CD4-positive, alpha-beta T cell treated with Interleukin-15 for 4 hours (primary cell): ENCODE results near the gene INCA1.
"Not testable (repeated sequence)": the region's sequence is repeated elsewhere in the genome, so short reads cannot be mapped to it uniquely, and the experiment has no call there.

Experiments used
- DNase-seq: peaks from one replicate; pipeline ENCODE4 v3.0.0-alpha.2; 2020; ENCODE audit warnings: low spot score

The INCA1 gene, protein sequence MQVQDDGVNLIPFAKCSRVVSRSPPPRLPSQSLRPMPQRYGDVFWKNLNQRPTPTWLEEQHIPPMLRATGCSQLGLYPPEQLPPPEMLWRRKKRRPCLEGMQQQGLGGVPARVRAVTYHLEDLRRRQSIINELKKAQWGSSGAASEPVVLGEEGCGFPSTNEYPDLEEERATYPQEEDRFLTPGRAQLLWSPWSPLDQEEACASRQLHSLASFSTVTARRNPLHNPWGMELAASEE

DNA sequence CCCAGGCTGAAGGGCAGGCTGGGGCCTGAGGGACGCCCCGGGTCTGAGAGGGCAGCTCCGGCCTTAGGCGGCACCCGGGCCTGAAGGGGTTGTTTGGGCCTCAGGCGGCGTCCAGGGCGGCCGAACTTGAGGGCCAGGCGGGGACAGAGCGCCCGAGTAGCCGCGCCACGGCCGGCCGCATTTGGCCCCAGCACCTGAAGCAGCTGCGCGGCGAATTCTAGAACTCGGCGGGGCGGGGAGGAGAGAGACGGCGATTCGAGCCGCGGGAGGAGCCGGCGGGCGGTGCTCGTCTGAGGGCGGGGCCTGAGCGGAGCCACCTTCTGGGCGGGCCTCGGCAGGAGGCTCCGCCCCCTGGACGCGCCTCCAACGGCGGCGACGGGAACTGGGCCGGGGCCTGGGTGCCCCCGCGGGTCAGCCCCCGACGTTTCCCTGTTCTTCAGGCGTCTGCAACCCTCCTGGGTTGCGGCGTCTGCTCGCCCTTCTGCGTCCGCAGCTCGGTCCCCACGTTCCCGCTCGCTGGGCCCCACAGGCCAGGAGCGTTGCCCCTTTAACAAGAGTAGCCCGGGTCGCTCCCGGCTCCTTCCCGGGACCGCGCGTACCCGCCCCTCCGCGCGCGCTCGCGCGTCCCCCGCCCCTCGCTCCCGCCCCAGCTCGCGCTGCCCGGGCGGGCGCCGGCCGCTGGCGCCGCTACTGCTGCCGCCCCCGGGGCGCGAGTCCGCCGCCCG is at the start of gene INCA1, which contains the start of gene KIF1C:
Gene INCA1 (minus strand): TSS at position 221 of the 725 bp plus-strand sequence. CDS start 3,085 bp downstream, outside the sequence.
Gene KIF1C (plus strand): TSS at position 649 of the 725 bp plus-strand sequence. CDS start 2,297 bp downstream, outside the sequence.
- peak; percentile 90 for DNase-seq

DNA sequence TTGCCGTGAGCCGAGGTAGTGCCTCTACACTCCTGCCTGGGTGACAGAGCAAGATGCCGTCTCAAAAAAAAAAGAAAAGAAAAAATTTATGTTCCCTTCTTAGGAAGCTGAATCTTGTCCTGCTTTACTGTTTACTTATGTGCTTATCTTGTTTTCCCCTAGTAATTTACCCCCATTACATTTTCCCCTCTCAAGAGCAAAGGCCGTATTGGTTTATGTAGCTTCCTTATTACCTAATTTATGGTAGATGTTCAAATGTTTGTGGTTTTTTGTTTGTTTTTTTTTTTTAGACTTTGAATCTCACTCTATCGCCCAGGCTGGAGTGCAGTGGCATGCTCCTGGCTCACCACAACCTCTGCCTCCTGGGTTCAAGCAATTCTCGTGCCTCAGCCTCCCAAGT is 48.2 kb upstream of the INCA1 start:
- no peak for DNase-seq

DNA sequence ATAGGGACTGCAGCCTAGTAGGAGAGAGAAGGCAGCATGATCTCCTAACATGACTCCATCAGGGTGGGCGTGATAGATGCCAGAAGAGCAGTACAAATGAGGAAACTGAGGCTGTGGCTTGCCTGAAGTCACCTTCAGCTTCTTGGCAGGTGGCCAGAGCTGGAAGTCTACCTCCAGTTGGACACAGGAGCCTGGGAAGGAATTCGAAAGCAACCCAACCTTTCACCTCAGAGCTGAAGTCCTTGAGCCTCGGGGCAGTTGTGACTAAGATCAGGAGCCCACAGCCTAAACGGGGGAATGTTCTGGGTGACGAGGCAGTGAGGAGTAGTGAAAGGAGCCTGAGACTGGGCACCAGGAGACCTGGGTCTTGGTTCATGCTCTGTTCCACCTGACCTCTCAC is 47.3 kb upstream of the INCA1 start:
- no peak for DNase-seq

DNA sequence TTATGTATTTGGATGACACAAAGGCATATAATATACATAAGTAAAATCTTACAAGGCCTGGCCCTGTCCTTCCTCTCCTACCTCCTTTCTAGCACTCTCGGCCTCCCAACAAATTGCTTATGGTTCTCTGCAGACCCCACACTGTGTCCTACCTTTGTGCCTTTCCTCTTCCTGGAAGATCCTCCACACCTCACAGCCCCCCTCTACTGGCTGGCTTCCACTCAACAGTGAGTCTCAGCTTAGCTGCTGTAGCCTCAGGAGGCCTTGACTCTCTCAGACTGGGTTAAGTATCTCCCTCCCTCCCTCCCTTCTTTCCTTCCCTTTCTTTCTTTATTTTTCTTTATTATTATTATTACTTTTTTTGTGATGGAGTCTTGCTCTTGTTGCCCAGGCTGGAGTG is 46.2 kb upstream of the INCA1 start:
- DNase-seq: no peak

DNA sequence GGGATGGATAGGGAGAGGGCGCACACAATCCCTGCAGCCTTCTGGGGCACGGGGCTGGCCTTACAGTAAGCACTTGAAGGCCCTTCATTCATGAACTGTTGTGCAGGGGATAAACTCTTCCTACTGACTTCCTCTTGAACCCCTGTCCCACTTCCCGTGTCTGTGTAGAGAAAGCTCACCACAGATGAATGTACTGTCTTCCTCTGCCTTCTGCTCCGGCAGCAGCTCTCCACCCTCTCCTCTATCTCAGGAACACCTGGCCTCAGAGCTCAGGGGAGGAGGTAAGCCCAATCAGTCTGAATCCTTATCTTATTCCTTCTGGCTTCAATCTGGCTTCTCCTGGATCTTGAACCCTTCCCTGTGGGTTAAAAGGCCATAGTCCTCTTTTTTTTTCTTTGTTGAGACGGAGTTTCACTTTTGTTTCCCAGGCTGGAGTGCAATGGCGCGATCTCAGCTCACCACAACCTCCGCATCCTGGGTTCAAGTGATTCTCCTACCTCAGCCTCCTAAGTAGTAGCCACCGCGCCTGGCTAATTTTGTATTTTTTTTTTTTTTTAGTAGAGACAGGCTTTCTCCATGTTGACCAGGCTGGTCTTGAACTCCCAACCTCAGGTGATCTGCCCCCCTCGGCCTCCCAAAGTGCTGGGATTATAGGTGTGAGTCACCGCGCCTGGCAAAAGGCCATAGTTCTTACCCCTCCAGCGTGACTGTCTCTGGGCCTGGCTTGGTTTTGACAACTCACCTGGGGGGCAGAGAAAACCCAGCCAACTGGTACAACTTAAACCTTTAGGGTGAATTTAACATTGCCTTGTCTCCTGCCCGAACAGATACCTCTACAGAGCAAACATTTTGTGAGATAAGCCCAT is 45.1 kb upstream of the INCA1 start:
- peak; percentile 45 for DNase-seq

DNA sequence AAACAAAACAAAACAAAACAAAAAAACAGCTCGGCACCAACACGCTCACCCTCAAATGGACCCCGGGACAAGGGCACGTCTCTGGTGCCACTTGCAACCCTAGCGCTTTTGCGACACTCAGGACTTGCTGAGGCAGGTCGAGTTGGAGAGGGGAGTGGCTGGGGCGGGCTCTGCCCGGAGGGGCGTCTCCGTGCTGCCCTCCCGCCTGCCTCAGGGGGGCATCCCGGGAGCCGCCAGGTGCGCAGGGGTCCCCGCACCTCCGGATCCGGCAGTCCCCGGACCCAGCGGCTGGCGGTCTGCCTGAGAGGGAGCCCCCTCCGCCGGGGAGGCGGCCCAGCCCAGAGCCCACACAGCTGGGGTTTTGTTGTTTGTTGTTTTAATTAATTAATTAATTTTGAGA is 38.0 kb upstream of the INCA1 start, which contains the start of gene SLC52A1:
Gene SLC52A1 (minus strand): TSS at position 112 of the 400 bp plus-strand sequence. CDS start 820 bp downstream, outside the sequence.
- no peak for DNase-seq

DNA sequence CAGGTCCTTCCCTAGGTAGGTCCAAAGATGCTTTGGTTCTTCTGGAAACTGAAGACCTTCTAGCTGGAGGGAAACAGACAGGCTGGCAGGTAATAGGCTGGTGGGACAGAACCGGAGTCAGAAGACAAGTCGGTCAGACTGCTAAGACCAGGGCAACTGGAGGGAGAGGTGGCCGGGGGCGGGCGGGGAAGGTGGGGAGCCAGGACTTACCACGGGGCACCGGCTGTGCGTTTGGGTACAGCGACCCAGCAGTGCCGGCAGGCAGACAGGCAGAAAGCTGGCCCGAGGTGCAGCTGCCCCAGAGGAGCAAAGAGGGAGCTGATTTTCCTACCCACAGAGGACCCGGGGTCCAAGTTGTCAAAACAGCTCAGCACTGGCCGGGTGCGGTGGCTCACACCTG is 37.3 kb upstream of the INCA1 start:
- DNase-seq: no peak

DNA sequence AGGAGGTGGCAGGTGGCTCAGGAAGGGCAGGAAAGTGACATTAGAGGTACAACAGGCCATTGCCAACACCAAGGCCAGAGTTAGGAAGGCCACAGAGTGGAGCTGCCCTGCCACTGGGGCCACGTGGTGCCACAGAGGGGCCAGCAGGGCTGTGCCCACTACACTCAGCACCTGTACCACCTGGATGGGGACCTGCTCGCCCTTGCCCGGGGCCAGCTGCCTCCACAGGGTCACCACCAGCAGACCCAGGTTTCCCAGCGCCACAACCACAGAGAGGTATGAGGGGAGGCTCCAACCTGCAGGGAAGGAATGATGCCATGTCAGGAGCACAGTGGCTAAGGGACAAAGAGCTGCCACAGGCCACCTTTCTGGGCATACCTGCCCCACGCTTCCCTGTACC is 36.7 kb upstream of the INCA1 start:
- DNase-seq: no peak

DNA sequence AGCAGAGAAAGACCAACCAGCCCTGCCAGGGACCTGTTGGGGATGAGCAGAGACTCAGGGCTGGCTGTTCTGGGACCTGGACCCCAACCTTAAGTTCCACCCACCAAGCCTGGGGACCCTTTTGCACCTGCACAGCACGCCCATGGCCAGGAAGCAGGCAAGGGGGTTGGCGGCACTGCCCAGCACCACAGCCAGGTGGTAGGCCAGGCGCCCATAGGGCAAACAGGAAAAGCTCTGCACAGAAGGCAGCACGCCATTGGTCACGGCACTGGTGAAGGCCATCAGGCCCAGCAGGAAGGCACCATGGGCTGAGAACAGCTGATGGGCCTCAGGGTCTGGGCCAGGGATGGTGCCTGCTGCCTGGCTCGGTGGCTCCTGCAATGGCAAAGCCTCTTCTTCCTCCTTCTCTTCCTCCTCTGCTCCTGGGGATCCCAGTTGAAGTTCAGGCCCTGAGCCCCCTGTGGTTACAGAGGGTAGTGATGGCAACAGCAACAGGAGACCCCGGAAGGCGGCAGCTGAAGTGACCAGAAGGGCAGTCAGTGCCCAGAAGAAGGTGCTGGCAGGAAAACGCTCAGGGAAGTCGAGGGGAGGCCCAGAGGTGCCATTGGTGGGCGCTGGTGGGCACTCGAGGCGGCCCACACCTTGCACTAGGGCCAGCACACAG is 36.2 kb upstream of the INCA1 start:
- no peak for DNase-seq

DNA sequence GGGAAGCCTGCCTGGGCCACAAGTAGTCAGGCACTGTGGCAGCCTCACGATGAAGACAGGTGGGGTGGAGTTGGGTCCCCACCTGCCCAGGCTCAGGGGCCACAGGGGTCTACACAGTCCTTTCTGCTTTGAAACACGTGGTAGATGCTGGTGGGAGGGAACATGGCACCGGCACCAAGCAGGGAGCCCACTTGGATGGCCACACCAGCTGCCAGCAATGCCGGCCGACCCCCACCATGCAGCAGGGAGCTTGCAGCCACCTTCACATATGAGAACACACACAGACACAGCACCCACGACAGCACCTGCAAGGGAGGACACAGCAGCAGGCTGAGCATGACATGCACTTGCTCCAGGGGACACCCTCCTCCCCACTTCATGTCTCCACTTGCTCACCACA is 35.5 kb upstream of the INCA1 start:
- no peak for DNase-seq

DNA sequence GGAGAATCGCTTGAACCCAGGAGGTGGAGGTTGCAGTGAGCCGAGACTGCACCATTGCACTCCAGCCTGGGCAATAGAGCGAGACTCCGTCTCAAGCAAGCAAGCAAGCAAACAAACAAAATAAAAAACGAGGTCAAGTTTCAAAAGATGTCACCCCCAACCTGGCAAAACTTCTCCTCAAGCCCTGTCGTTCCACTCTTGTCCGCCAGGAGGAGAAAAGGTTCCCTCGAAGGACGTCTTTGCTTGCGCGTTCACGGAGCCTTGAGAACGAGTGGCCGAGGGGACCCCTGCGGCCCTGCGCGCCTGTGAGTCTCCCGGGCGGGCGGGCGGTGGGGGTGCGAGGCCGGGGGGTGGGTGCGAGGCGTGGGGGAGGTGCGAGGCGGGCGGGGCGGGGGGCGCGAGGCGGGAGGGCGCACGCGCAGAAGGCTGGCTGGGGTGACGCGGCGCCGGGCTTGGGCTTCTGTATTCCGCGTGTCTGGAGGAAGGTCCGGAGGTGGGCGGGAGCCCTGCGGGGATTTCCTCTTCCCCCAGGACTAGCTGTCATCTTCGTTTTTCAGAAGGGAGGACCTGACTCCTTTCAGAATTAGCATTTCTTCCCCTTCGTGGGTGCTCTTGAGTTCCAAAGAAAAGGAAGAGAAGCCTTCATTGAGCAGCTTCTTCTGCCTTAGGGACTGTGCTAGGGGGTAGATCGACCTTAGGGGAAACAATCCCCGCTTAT is 34.2 kb upstream of the INCA1 start:
- peak; percentile 87 for DNase-seq

DNA sequence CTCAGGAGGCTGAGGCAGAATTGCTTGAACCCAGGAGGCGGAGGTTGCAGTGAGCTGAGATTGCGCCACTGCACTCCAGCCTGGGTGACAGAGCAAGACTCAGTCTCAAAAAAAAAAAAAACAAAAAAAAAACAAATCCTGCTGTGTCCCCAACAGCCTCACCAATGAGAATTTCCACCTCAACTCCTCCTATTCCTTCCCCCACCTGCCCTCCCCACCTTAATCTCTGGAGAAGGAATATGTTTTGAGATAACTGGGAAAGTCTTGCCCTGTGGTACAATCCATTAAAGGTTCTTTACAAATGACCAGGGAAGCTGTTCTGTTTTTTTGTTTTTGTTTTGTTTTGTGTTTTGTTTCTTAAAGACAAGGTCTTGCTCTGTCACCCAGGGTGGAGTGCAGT is 32.8 kb upstream of the INCA1 start:
- not testable (repeated sequence) for DNase-seq

DNA sequence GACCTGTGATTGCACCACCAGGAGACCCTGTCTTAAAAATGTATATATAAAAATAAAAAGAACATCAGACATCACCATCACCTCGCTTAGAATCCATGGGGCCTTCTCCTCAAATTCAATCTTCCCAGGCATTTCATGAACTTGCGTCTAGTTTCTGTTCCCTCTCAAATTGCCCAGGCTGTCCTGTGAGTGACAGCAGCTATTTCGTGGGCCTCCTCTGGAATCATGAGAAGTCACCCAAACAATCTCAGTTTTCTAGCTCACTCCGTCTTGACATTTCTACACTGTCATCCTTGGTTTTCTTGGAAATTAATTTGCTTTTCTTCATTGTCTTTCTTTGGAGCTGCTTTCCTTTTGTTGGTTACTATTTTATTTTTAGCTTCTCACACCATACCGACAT is 30.6 kb upstream of the INCA1 start:
- DNase-seq: no peak

DNA sequence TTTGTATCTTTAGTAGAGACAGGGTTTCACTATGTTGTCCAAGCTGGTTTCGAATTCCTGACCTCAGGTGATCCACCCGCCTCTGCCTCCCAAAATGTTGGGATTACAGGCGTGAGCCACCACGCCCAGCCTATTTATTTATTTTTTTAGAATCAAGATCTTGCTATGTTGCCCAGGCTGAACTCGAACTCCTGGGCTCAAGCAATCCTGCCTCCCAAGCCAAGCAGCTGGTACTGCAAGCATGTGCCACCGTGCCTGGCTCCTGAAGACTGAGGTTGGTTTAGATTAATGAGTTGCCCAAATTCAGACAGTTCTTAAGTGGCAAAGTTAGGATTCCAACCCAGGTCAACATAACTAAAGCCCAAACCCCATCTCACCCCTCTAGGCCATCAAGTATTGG is 30.0 kb upstream of the INCA1 start:
- no peak for DNase-seq

DNA sequence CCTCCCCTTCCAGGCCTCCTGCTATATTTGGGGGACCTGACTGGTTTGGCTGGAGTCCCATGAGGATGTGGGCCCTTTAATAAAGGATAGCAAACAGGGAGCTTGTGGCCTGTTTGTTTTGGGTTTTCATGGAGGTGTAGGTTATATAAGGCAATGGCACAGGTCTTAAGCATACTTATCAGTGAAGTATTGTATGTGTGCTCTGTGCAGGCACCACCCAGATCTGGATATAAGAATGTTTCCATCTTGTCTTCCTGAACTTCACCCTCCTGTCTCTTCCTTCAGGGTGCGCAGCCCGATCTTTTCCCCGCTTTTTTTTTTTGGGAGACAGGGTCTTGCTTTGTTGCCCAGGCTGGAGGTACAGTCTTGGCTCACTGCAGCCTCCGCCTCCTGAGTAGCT is 27.3 kb upstream of the INCA1 start:
- DNase-seq: no peak

DNA sequence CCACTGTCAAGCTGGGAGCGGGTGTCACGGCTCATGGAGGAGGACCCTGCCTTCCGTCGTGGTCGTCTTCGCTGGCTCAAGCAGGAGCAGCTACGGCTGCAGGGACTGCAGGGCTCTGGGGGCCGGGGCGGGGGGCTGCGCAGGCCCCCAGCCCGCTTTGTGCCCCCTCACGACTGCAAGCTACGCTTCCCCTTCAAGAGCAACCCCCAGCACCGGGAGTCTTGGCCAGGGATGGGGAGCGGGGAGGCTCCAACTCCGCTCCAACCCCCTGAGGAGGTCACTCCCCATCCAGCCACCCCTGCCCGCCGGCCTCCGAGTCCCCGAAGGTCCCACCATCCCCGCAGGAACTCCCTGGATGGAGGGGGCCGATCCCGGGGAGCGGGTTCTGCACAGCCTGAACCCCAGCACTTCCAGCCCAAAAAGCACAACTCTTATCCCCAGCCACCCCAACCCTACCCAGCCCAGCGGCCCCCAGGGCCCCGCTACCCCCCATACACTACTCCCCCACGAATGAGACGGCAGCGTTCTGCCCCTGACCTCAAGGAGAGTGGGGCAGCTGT is 26.3 kb upstream of the INCA1 start:
- DNase-seq: no peak

DNA sequence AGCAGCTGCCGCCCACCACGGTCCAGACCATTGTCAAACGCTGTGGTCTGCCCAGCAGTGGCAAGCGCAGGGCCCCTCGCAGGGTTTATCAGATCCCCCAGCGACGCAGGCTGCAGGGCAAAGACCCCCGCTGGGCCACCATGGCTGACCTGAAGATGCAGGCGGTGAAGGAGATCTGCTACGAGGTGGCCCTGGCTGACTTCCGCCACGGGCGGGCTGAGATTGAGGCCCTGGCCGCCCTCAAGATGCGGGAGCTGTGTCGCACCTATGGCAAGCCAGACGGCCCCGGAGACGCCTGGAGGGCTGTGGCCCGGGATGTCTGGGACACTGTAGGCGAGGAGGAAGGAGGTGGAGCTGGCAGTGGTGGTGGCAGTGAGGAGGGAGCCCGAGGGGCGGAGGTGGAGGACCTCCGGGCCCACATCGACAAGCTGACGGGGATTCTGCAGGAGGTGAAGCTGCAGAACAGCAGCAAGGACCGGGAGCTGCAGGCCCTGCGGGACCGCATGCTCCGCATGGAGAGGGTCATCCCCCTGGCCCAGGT is 24.9 kb upstream of the INCA1 start:
- no peak for DNase-seq

DNA sequence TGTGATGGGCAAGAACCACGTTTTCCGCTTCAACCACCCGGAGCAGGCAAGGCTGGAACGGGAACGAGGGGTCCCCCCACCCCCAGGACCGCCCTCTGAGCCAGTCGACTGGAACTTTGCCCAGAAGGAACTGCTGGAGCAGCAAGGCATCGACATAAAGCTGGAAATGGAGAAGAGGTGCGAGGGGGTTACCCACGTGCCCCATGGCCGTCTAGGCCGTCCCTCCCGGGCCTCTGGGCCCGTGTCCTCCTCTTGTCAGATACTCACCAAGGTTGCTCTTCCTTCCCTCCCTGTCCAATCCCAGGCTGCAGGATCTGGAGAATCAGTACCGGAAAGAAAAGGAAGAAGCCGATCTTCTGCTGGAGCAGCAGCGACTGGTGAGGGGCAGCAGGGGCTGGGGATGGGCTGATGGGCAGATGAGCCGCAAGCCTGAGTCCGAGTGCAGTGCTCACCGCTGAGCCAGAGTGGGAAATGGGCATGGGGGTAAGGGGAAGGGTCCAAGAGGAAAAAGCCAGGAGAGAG is 23.2 kb upstream of the INCA1 start:
- no peak for DNase-seq

DNA sequence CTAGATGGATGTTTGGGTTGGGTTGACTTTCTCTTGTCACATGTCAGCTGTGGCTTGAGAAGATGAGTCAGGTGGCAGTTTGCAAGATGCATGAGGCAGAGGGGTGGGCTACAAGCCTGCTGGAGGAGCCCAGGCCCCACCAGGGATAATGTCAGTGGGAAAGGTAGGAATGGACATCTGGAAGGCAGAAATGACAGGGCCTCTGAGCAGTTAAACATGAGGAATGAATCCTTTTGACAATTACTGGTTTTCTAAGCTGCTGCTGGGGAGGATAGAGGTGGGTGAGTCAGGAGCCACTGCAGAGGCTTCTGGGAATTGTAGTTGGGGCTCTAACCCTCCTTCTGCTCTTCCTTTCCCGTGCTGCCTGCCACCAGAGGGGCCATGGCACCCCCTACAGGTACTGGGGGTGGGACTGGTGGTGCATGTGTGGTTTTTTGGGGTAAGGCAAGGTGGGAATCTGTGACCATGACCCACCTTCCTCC is 22.2 kb upstream of the INCA1 start:
- DNase-seq: peak; percentile 40

DNA sequence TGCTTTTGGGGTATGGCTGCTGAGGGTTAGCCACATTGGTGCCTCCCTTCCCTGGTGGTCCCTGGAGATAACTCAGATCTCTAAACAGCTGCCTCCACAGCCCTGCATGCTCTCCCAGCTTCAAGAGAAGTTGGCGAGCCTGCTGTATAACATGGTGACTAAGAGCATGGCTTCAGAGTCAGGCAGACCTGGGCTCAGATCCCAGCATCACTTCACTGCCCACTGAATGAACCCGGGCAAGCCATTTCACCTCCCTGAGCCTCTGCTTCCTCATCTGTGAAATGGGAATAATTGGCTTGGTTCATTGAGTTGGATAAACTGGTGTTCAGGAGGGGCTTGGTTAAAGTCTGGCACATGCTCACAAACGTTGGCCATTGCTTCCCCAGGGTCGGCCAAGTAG is 17.0 kb upstream of the INCA1 start:
- no peak for DNase-seq
